Measurements from ENCODE around the gene IL21R.

The IL21R gene

DNA sequence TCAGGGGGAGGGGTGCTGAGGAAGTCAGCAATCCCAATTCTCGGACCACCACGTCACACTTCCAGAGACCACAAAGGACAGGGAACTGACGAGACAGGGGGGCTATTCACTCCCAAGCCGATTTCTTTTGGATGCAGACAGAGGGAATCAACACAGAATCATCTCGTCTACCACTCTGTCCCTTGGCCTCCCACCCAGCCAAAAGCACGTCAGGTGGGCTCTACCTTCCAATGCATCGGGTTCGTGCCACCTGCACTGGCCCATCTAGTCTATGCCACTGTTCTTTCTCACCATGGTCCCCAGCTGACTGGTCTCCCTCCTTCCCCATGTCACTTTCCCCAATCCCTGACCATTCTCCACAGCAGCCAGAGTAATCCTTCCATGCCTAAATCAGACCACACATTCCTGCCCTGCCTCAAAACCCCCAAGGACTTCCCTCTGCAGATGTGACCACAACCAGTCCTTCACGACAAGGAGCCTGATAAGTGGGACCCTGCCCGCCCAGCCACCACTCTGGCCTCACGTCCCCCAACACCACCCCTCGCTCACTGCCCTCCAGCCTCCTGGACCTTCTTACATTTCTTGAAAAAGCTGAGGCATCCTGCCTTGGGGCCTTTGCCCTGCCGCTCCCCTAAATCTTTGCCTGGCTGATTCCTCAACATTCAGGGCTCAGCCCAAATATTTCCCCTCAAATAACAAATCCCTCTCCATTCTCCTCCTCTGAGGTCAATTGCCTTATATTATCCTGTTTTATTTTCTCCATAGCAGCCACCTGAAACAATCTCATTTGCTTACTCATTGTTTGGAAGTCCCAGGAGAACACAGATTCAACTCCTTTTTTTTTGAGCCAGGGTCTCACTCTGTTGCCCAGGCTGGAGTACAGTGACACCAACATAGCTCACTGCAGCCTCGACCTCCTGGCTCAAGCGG, 70.4 kb downstream of the IL21R start:
- no peak for TF ChIP-seq GATA1 (IDR thresholded peaks at IDR 0.05; ENCODE audit: low read depth, low read length)
- TF ChIP-seq POLR2A (IDR thresholded peaks at IDR 0.05; ENCODE audit: low read length), result no peak
- no peak for DNase-seq

GRCh38 chr16:27473101-27473900, 71.3 kb downstream of the IL21R start:
- DNase-seq, result no peak
- no peak for TF ChIP-seq POLR2A (IDR thresholded peaks at IDR 0.05; ENCODE audit: low read length)

DNA sequence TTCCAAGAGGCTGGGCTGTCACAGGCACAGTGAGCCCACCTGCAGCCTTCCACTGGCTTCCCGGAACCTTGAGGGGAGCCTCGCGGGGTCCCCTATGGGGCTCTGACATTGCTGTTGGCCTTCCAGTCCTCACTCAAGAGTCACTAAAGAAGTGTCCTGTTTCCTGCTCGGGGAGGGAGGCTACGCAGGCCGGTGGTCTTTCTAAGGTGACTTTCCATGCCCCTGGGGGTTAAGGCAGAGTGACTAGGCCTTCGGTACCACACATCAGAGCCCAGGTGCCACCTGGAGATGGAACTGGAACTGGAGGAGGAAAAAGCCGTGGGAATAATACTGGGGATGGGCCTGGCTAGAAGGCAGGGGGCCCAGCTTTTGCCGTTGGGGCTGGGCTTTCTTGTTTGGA, 72.1 kb downstream of the IL21R start:
- no peak for TF ChIP-seq GATA1 (IDR thresholded peaks at IDR 0.05; ENCODE audit: low read depth, low read length)
- TF ChIP-seq POLR2A (IDR thresholded peaks at IDR 0.05; ENCODE audit: low read length), result no peak

DNA sequence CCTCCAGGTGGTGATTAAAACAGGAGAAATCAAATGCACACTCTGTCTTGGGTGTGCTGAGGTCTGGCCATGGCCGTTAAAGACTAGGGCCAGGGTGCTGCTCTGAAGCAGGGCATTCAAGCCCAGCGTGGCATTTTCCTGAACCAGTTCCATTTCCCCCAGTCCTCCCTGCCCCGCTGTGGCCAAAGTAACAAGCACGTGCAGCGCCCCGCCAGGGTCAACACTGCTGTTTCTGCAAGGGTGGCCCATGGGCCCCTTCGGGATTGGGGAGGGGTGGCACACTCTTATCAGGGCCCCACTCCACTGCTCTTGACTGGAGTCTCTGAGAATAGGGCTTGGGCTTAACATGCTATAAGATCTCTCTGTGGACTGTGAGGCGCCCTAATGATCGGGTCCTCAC, 72.9 kb downstream of the IL21R start:
- no peak for TF ChIP-seq GATA1 (IDR thresholded peaks at IDR 0.05; ENCODE audit: low read depth, low read length)
- TF ChIP-seq POLR2A (IDR thresholded peaks at IDR 0.05; ENCODE audit: low read length), result no peak
- DNase-seq, result no peak

More for the DNA sequence above, 72.1 kb downstream of the IL21R start:
- no peak for DNase-seq

- TF ChIP-seq GATA1 (IDR thresholded peaks at IDR 0.05; ENCODE audit: low read depth, low read length), result no peak
- no peak for DNase-seq
These were observed 73.6 kb downstream of the IL21R start for GRCh38 chr16:27475561-27475960.

- no peak for TF ChIP-seq POLR2A (IDR thresholded peaks at IDR 0.05; ENCODE audit: low read length)
- no peak for TF ChIP-seq GATA1 (IDR thresholded peaks at IDR 0.05; ENCODE audit: low read depth, low read length)
- DNase-seq, result no peak
These were observed 74.3 kb downstream of the IL21R start for GRCh38 chr16:27476240-27476639.

DNA sequence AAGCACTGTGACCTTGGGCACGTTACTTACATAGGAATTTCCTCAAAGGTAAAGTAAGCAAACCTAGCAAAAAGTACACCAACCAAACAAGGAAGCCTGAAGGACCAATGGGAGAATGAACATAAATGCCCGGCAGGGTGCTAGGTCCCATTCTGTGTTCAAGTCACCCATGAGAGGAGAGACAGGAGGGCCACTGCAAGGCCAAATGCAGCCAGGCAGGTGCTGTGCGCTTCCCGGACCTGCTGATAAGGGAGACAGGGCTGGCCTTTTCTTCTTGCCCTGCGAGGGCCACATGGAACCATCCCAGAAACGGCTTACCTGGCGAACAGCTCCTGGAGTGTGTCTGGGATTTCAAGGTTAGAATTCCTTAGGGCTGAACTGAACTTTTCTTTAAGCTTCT, 78.8 kb downstream of the IL21R start:
- no peak for TF ChIP-seq GATA1 (IDR thresholded peaks at IDR 0.05; ENCODE audit: low read depth, low read length)
- TF ChIP-seq POLR2A (IDR thresholded peaks at IDR 0.05; ENCODE audit: low read length), result no peak
- no peak for DNase-seq

DNA sequence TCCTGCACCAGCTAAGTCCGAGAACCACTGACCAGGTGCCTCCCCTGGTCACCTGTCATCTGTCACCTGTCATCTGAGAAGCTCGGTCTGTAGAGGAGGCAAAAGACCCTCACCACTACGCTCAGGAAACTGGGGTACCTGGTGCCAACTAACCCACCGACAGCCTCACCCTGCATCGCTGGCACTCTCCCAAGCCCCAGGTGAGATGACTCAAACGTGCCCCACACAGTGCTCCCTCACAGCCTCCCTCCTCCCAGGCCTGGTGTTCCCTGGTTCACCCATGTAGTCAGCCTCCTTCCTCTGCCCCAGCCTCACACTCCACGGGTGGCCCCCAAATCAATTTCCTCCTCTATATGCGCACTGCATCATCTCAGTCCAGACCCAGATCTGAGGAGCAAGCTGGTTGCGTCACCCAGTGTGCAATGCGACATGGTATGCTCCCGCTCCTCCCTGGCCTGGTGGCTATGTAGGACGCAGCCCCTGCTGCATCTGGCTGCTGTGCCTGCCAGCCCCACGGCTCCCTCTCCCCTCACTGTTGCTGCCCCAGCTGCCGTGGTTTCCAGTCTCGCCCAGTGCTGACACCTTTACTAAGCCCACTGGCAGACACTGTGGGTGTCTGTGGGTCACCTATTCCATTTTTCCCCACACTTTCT, 79.4 kb downstream of the IL21R start:
- TF ChIP-seq GATA1 (IDR thresholded peaks at IDR 0.05; ENCODE audit: low read depth, low read length) (no peak), POLR2A (IDR thresholded peaks at IDR 0.05; ENCODE audit: low read length) (no peak)
- no peak for DNase-seq

GRCh38 chr16:27482397-27483087, 80.6 kb downstream of the IL21R start:
- no peak for TF ChIP-seq GATA1 (IDR thresholded peaks at IDR 0.05; ENCODE audit: low read depth, low read length)
- no peak for TF ChIP-seq POLR2A (IDR thresholded peaks at IDR 0.05; ENCODE audit: low read length)
- no peak for DNase-seq

- TF ChIP-seq POLR2A (IDR thresholded peaks at IDR 0.05; ENCODE audit: low read length), result no peak
- TF ChIP-seq GATA1 (IDR thresholded peaks at IDR 0.05; ENCODE audit: low read depth, low read length), result no peak
- no peak for DNase-seq
These were observed 81.1 kb downstream of the IL21R start for GRCh38 chr16:27483088-27483437.

- TF ChIP-seq GATA1 (IDR thresholded peaks at IDR 0.05; ENCODE audit: low read depth, low read length) (no peak), POLR2A (IDR thresholded peaks at IDR 0.05; ENCODE audit: low read length) (no peak)
- no peak for DNase-seq
These were observed 81.7 kb downstream of the IL21R start for GRCh38 chr16:27483624-27484023.

- TF ChIP-seq GATA1 (IDR thresholded peaks at IDR 0.05; ENCODE audit: low read depth, low read length) (no peak), POLR2A (IDR thresholded peaks at IDR 0.05; ENCODE audit: low read length) (no peak)
These were observed 83.2 kb downstream of the IL21R start for GRCh38 chr16:27485126-27485525.

DNA sequence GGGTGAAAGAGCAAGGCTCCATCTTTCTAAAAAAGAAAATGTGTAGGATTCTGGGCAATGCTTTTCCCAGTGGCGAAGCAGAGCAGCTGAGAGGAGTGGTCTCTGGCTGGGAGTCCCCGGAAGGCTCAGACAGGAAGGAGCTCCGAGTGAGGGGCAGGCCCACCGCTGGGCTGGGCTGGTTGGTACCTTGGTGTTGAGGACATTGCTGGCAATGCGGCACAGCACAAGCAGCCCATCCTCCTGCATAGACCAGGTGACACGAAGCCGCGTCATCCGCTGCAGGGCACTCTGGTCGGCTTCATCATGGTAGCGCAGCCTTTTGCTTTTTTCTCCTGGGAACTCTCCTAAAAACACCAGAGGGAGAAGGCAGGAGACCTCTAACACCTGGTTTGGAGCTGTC, 83.8 kb downstream of the IL21R start:
- TF ChIP-seq GATA1 (IDR thresholded peaks at IDR 0.05; ENCODE audit: low read depth, low read length), result no peak
- no peak for TF ChIP-seq POLR2A (IDR thresholded peaks at IDR 0.05; ENCODE audit: low read length)
- DNase-seq, result no peak

More at GRCh38 chr16:27485126-27485525, 83.2 kb downstream of the IL21R start:
- no peak for DNase-seq

DNA sequence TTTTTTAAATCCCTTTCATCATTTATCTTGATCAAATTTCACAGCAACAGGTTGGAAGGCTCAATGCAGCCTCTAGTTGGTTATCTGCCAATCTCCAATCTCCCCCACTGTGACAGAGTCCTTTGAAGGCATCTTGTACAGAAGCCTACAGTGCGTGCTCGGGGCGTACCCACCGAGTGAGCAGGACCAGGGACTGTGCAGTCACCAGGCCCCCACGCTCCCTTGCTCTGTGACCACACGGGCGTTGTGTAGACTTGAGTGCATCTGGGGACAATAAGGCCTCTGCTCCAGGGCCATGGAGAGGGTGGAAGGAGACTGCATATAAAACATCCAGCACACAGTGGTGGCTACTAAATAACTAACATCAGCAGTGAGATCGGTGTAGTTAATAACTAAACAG, 84.4 kb downstream of the IL21R start:
- TF ChIP-seq POLR2A (IDR thresholded peaks at IDR 0.05; ENCODE audit: low read length), result no peak
- TF ChIP-seq GATA1 (IDR thresholded peaks at IDR 0.05; ENCODE audit: low read depth, low read length), result no peak
- DNase-seq, result no peak
